Omental fat pad (tissue), 4 donors: Measurements from ENCODE around the gene SCN7A. TPM values are rescaled to one million over a fixed set of nuclear protein-coding genes. Genes with fewer than 3 reads are reported as not detected.

Source experiments
- ATAC-seq: fragments of 150-250 bp; one replicate; pipeline ENCODE4 v1.9.1; 2016; ENCODE audit warnings: mild to moderate bottlenecking, moderate library complexity; ENCODE audit not compliant: low FRiP score
- DNase-seq: peaks from one replicate; pipeline ENCODE4 v3.0.0-alpha.2; 2019; ENCODE audit warnings: low spot score
- total RNA-seq, 4 donors: library from RNA; depleted of rRNA; stranded (reverse); fragments of >200 nt; gene quantifications; one replicate each; pipeline ENCODE4 v1.1.0, GENCODE V29; 2016
- TF ChIP-seq, protein P1 (sequence below), 3 donors: fragments of 450-650 bp; IDR thresholded peaks; one replicate each; pipeline ENCODE4 v1.5.1; 2016 to 2017; ENCODE audit warnings: antibody characterized with exemption in 3 of 3, mild to moderate bottlenecking in 3 of 3, moderate library complexity in 2 of 3

SCN7A gene
- total RNA-seq, 4 donors from 2014 or later, result 1.3 to 19.9 (median 7.9) TPM

DNA sequence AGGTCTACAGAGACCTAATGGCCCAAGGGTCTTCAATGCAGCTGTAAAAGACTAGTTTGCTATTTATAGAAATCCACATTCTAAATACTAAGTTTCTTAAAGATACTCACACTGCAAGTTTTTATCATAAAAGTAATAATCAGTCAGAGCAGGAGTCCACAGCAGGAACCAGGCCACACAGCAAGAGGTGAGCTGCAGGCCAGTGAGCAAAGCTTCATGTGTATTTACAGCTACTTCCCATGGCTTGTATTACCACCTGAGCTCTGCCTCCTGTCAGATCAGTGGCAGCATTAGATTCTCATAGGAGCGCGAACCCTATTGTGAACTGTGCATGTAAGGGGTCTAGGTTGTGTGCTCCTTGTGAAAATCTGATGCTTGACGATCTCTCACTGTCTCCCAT lies 111.6 kb downstream of the SCN7A start:
- no peak for DNase-seq
- no peak for ATAC-seq
- TF ChIP-seq, protein P1, sequence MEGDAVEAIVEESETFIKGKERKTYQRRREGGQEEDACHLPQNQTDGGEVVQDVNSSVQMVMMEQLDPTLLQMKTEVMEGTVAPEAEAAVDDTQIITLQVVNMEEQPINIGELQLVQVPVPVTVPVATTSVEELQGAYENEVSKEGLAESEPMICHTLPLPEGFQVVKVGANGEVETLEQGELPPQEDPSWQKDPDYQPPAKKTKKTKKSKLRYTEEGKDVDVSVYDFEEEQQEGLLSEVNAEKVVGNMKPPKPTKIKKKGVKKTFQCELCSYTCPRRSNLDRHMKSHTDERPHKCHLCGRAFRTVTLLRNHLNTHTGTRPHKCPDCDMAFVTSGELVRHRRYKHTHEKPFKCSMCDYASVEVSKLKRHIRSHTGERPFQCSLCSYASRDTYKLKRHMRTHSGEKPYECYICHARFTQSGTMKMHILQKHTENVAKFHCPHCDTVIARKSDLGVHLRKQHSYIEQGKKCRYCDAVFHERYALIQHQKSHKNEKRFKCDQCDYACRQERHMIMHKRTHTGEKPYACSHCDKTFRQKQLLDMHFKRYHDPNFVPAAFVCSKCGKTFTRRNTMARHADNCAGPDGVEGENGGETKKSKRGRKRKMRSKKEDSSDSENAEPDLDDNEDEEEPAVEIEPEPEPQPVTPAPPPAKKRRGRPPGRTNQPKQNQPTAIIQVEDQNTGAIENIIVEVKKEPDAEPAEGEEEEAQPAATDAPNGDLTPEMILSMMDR (IDR thresholded peaks at IDR 0.05), result no peak

DNA sequence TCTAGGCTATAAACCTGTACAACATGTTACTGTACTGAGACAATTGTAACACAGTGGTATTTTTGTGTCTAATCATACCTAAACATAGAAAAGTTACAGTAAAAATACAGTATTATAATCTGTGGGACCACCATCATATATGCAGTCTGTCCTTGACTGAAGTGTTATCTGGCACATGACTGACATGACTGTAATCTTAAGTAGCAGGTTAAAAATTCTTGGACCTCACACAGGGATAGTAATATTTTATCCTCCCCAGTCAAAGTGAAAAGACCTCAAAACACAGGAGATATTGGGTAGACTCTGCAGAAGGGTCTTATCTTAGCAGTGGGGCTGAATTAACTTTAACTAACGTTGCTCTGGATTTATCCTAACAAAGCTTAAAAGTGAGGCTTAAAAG lies 113.4 kb downstream of the SCN7A start:
- no peak for ATAC-seq
- TF ChIP-seq, protein P1 (IDR thresholded peaks at IDR 0.05), result no peak
- DNase-seq, result no peak

DNA sequence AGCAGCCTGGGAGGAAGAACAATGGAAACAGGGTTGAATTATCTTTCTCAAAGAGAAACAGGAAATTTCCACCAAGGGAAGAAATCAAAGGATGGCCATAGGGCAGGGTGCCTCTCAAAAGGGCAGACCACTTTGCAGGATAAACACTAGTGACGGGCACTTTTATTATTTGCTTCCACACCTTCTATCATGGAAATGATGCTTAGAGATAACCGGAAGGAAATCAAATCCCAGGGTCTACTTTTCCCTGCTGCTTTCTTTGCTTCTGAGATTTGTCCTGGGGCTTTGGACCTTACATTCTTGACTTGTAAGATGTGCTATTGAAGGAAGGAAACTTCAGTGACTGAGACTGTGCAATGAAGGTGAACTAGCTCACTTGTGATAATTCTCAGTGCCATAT lies 117.2 kb downstream of the SCN7A start:
- TF ChIP-seq, protein P1 (IDR thresholded peaks at IDR 0.05), result no peak
- ATAC-seq, result no peak
- no peak for DNase-seq

DNA sequence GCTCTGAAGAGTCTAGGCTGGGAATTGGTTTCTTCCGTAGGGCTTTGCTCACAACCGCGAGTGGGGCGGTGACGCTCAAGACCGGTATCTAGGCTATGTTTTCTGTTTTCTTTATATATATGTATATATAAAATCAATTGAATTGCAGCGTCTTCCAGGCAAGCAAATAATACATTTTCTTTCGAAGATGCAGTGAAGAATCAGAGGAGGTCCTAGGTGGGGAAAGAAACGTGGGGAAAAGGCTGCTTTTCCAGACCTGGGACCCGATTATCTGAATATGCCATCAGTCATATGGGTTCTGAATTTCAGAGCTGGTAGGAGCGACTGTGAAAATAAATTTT lies 117.6 kb downstream of the SCN7A start:
- DNase-seq, result no peak
- TF ChIP-seq, protein P1 (IDR thresholded peaks at IDR 0.05), result no peak
- no peak for ATAC-seq

DNA sequence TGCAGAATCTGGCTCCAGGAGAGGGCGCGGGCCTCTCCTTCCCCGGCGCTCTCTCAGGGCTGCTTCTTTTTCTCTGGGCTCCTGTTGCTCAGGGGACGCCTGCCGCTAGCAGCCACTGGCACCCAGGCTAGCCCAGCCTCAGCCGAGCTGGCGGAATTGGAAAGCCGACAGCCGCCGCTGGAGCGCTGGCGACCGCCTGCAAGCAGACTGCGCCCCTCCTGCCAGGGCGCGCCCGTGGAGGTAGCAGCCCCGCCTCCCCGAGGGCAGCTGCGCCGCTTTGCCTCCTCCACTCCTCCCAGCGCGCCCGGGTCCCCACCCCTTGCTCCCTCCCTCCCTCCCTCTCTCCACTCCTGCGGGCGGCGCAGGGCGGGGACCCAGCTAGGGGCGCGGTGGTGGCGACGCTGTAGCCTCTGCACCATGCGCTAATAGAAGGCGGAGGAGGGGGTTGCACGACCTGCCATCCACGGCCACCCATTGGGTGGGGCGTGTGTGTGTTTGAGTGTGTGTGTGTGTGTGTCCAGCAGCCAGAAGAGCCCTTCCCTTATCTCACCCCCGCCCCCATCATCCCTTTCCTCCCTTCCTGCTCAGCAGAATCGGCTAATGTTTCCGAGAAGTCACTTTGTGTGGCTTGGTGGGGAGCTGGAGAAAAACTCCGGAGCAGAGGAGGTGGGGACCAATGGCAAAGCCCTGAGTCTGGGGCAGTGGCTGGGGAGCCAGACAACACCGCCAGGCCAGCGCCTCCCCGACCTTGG lies 118.1 kb downstream of the SCN7A start, which contains the start of gene SCN9A:
TSS of gene SCN9A (minus strand) at position 209 of the 752 bp plus-strand sequence. CDS start 64,188 bp downstream, outside the sequence.
- DNase-seq, result no peak
- peak; percentile 87 for ATAC-seq
- TF ChIP-seq, protein P1 (IDR thresholded peaks at IDR 0.05), result no peak

DNA sequence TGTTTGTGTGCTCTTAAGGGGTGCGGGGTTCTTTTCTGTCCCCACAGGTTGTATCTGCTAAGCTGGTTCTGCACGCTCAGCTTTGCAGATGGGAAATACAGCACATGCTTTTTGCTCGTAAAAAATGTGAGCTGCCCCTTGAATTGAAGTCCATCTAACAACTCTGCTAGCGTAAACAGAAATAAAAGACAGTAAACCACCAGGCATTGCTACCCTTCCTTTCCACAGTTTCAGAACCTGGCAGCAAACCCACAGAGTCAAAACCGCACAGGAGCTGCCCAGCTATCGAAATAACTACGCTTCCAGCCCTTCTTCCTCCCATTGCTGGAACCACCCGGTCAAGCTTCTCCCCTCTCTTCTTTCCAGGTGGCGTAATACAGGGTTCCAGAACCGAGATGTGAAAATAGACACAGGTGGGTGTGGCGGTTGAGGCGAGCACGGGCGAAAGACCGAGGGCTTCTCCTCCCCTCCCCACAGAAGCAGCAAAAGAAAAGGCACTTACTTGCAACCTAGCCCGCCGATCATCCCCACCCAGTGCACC lies 118.8 kb downstream of the SCN7A start:
- no peak for DNase-seq
- TF ChIP-seq, protein P1 (IDR thresholded peaks at IDR 0.05), result no peak
- peak; percentile 16 for ATAC-seq

DNA sequence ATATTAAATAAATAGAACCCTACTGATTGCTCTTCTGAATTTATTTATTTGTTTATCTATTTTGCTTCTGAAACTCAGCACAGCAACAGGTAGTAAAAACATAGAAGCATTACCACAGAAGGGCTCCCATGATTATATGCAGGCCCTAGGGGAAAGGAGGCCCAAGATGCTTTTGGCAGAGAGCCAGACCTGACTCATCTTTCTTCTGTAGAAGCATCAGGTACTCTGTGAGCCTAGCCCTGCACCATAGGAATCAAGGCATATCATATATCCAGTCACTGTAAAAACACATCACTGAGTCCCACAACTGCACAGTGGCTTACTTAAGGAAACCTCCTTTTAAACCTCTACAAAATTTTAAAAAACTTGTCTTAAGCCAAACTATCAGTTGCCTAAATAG lies 120.1 kb downstream of the SCN7A start:
- DNase-seq (no peak), ATAC-seq (no peak)
- TF ChIP-seq, protein P1 (IDR thresholded peaks at IDR 0.05), result no peak
